ENCODE measurements around the gene SPTBN1.

Gene SPTBN1

DNA sequence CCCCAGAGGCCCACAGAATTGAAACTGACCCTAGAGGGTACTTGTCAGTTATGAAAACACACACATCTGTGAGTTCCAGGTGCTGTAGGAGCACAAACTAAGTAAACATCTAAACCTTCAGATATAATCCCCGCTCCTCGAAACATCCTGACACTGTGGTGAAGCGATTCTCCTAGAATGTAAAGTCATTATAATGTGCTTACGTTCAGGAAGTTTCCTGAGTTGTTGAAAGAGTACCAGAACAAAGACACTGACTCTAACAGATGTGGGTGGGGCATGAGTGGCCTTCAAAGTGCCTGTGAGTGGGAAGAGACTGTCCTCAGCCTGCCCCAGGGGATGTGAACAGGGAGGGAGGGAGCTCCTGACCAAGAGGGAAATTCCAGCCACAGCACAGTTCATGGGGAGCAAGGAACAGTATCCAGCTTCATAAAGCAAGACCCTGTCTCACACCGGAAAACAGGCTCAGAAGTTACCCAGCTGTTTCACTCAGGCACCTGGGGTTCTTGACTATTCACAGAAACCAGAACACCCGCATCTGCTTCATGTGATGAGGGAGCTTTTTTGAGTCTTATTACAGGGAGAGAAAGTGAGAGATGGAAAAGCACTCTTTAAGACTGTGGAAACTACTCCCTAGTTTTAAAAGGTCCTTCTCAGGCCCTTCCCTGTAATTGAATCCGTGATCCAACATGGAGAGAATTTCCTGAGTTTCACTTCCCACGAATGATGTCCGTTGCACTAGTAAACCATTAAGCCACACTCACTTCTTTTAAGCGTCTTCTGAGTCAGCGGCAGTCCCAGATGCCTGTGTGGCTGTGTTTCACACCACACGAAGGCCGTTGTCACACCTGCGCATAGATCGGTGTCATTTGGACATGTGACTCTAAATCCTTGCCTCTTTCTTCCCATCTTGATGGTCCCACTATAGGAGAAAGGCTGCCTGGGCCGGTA lies 178.7 kb downstream of the SPTBN1 start:
- no peak overlapping the region for H3K4me2 ChIP-seq (ENCODE audit: insufficient read depth, low read length)
- H3K9ac ChIP-seq (ENCODE audit: low read depth, low read length): no peak overlapping the region
- H3K27ac ChIP-seq (ENCODE audit: low read length): no peak overlapping the region
- H3K4me1 ChIP-seq (ENCODE audit: insufficient read depth, low read length): no peaks in the 10 kb centered on the region
- DNase-seq (no peak), ATAC-seq (ENCODE audit: insufficient read depth, low read depth) (no peak)
- H4K20me1 ChIP-seq (ENCODE audit: insufficient read depth, low read length): no peaks in the 10 kb centered on the region
- H3K36me3 ChIP-seq (ENCODE audit: insufficient read depth, low read length): peaks cover 91% of the 10 kb centered on the region
- H2AFZ ChIP-seq (ENCODE audit: low read depth, low read length): no peak overlapping the region
- H3K27me3 ChIP-seq (ENCODE audit: insufficient read depth, low read length, poor library complexity): no peaks in the 10 kb centered on the region
- H3K4me3 ChIP-seq (ENCODE audit: low read depth in 1 of 2, low read length in 2 of 2): no peak overlapping the region
- TF ChIP-seq, protein P1, sequence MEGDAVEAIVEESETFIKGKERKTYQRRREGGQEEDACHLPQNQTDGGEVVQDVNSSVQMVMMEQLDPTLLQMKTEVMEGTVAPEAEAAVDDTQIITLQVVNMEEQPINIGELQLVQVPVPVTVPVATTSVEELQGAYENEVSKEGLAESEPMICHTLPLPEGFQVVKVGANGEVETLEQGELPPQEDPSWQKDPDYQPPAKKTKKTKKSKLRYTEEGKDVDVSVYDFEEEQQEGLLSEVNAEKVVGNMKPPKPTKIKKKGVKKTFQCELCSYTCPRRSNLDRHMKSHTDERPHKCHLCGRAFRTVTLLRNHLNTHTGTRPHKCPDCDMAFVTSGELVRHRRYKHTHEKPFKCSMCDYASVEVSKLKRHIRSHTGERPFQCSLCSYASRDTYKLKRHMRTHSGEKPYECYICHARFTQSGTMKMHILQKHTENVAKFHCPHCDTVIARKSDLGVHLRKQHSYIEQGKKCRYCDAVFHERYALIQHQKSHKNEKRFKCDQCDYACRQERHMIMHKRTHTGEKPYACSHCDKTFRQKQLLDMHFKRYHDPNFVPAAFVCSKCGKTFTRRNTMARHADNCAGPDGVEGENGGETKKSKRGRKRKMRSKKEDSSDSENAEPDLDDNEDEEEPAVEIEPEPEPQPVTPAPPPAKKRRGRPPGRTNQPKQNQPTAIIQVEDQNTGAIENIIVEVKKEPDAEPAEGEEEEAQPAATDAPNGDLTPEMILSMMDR (IDR thresholded peaks at IDR 0.05; ENCODE audit: borderline replicate concordance, extremely low read depth, low read length, poor library complexity, severe bottlenecking): no peak
- TF ChIP-seq EZH2 (IDR thresholded peaks at IDR 0.05; ENCODE audit: borderline replicate concordance, low read depth, low read length, severe bottlenecking): no peak
- H3K9me3 ChIP-seq (ENCODE audit: insufficient read depth, low read length, severe bottlenecking): no peaks in the 10 kb centered on the region
- no peaks in the 10 kb centered on the region for H3K79me2 ChIP-seq (ENCODE audit: insufficient read depth, low read length)

DNA sequence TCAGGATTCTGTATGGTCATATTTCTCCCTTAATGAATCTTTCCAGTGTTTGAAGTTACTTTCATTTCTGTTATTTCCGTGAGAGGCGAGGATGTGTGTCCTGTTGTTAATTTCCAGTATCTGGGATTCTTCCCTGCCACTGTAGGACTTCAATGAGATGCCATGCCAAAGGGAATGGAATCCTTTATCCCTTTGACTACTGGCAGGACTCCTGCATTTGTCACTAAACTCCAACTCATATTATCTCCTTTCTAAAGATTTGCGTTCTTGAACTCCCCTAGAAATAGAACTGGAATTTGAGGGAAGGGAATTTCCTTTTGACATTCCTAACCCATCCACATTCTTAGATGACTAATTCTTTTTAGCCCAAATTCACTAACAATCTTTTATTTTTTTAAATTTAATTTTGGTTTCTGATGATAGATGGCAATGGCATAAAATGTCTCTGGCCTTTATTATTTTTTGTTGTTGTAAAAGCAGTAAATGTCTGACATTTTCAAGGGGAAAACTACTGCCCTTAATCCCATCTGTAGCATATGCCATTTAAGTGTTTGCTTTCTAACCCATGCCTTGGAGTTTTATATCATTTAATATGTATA lies 179.5 kb downstream of the SPTBN1 start:
- Histone ChIP-seq H3K4me2 (ENCODE audit: insufficient read depth, low read length) (no peak overlapping the region), H4K20me1 (ENCODE audit: insufficient read depth, low read length) (no peaks in the 10 kb centered on the region), H3K79me2 (ENCODE audit: insufficient read depth, low read length) (no peaks in the 10 kb centered on the region), H3K36me3 (ENCODE audit: insufficient read depth, low read length) (peaks cover 89% of the 10 kb centered on the region), H3K4me3 (ENCODE audit: low read depth in 1 of 2, low read length in 2 of 2) (no peak overlapping the region), H3K27ac (ENCODE audit: low read length) (no peak overlapping the region), H3K9me3 (ENCODE audit: insufficient read depth, low read length, severe bottlenecking) (no peaks in the 10 kb centered on the region), H2AFZ (ENCODE audit: low read depth, low read length) (no peak overlapping the region), H3K9ac (ENCODE audit: low read depth, low read length) (no peak overlapping the region), H3K27me3 (ENCODE audit: insufficient read depth, low read length, poor library complexity) (no peaks in the 10 kb centered on the region), H3K4me1 (ENCODE audit: insufficient read depth, low read length) (no peaks in the 10 kb centered on the region)
- DNase-seq: no peak
- ATAC-seq (ENCODE audit: insufficient read depth, low read depth): no peak
- no peak for TF ChIP-seq EZH2 (IDR thresholded peaks at IDR 0.05; ENCODE audit: borderline replicate concordance, low read depth, low read length, severe bottlenecking)
- TF ChIP-seq, protein P1 (IDR thresholded peaks at IDR 0.05; ENCODE audit: borderline replicate concordance, extremely low read depth, low read length, poor library complexity, severe bottlenecking): no peak

DNA sequence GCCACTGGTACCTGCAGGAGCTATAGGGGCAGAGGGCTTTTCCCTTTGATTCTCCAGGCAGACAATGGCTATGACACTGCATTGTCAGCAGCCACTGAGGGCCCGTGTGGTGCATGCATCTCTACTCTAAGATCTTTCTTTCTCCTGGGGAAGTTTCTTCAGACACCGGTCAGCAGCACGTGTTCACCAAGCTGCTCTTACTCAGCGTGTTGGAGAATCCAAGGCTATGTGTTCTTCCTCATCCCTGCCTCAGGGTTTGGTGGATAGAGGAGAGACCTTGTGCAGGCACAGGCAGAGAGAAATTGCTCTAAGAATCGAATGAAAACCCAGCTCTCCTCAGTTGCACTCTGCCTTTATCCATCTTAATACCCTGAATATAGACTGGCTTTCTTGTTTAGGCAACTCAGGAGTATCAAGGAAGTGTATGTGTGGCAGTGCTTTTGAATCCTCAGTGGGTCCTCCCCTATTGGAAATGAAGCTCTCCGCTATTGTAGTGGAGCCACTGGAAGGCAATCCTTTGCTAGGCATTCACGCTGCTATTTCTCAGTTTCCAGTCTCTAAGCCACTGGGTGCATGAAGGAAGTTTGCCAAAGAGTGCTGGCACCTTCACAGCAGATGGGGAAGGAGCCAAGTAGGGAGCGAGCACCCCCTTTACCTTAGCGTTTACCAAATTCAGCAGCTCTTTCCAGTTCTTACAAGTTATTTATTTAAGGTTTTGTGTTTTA lies 180.4 kb downstream of the SPTBN1 start:
- H2AFZ ChIP-seq (ENCODE audit: low read depth, low read length): no peak overlapping the region
- H3K79me2 ChIP-seq (ENCODE audit: insufficient read depth, low read length): no peaks in the 10 kb centered on the region

More for the DNA sequence above, 180.4 kb downstream of the SPTBN1 start:
- Histone ChIP-seq H3K4me1 (ENCODE audit: insufficient read depth, low read length) (no peaks in the 10 kb centered on the region), H3K27ac (ENCODE audit: low read length) (no peak overlapping the region), H3K4me2 (ENCODE audit: insufficient read depth, low read length) (no peak overlapping the region), H3K36me3 (ENCODE audit: insufficient read depth, low read length) (peaks cover 80% of the 10 kb centered on the region), H3K9me3 (ENCODE audit: insufficient read depth, low read length, severe bottlenecking) (no peaks in the 10 kb centered on the region), H3K9ac (ENCODE audit: low read depth, low read length) (no peak overlapping the region), H4K20me1 (ENCODE audit: insufficient read depth, low read length) (no peaks in the 10 kb centered on the region), H3K27me3 (ENCODE audit: insufficient read depth, low read length, poor library complexity) (no peaks in the 10 kb centered on the region), H3K4me3 (ENCODE audit: low read depth in 1 of 2, low read length in 2 of 2) (no peak overlapping the region)
- ATAC-seq (ENCODE audit: insufficient read depth, low read depth): no peak
- TF ChIP-seq, protein P1 (IDR thresholded peaks at IDR 0.05; ENCODE audit: borderline replicate concordance, extremely low read depth, low read length, poor library complexity, severe bottlenecking): no peak
- TF ChIP-seq EZH2 (IDR thresholded peaks at IDR 0.05; ENCODE audit: borderline replicate concordance, low read depth, low read length, severe bottlenecking): no peak
- DNase-seq: no peak

All from DND-41 (cell line).